IMR-90 (cell line): Measurements from ENCODE around the gene RNF17. TPM values are rescaled to one million over a fixed set of nuclear protein-coding genes. Genes with fewer than 3 reads are reported as not detected.
A peak's percentile ranks its signal among the peaks of the same experiment; 100 is the strongest.

Source experiments
- ATAC-seq: fragments of 200-7000 bp; cut with Tn5 transposase; 2 replicates; pipeline ENCODE4 v1.9.1; 2020; ENCODE audit warnings: low read depth, mild to moderate bottlenecking, moderate library complexity
- BruUV-seq: library from RNA; stranded (reverse); fragments of 400-500 nt; replicated peaks from 2 replicates; lab custom pipeline; 2021; lab: Mats Ljungman, UMichigan
- CTCF ChIA-PET: fragments of 300-600 bp; formaldehyde crosslinking; extraction: SDS; loops from one replicate; lab custom pipeline; 2021; ENCODE audit warnings: antibody characterized with exemption; lab: Yijun Ruan, JAX
- POLR2A ChIA-PET: fragments of 300-600 bp; sonication (Branson Sonifier 250); formaldehyde crosslinking; loops from one replicate; lab custom pipeline; 2022; ENCODE audit warnings: antibody characterized with exemption; ENCODE audit not compliant: unreplicated experiment; lab: Charles Lee
- DNase-seq: peaks from one replicate; pipeline ENCODE4 v3.0.0; 2013
- H2AFZ ChIP-seq: replicated peaks from 2 replicates; pipeline ENCODE3; 2013; ENCODE audit warnings: low read length, mild to moderate bottlenecking; ENCODE audit not compliant: poor library complexity
- H2AK5ac ChIP-seq: 2 replicates; pipeline ENCODE4 v1.6.1; 2013; ENCODE audit warnings: low read depth, low read length, inconsistent platforms
- H2AK9ac ChIP-seq: replicated peaks from 2 replicates; pipeline ENCODE3; 2013; ENCODE audit warnings: mild to moderate bottlenecking, low read depth, low read length, moderate library complexity; ENCODE audit not compliant: poor library complexity
- H2BK120ac ChIP-seq: 2 replicates; pipeline ENCODE4 v1.6.1; 2013; ENCODE audit warnings: low read depth, low read length, inconsistent platforms
- H2BK15ac ChIP-seq: 3 replicates; pipeline ENCODE4 v1.6.1; 2013; ENCODE audit warnings: low read depth, low read length, inconsistent platforms
- H2BK20ac ChIP-seq: 2 replicates; pipeline ENCODE4 v1.6.1; 2013; ENCODE audit warnings: low read depth, mild to moderate bottlenecking, inconsistent platforms, low read length, moderate library complexity
- H2BK5ac ChIP-seq: 2 replicates; pipeline ENCODE4 v1.6.1; 2013; ENCODE audit warnings: mild to moderate bottlenecking, low read depth, low read length, inconsistent platforms; ENCODE audit not compliant: poor library complexity, severe bottlenecking
- H3K14ac ChIP-seq: replicated peaks from 2 replicates; pipeline ENCODE4 v1.6.1; 2013; ENCODE audit warnings: low read depth, low read length, inconsistent platforms
- H3K18ac ChIP-seq: 2 replicates; pipeline ENCODE4 v1.6.1; 2013; ENCODE audit warnings: low read depth, low read length, control low read depth
- H3K23ac ChIP-seq: 2 replicates; pipeline ENCODE4 v1.6.1; 2013; ENCODE audit warnings: low read depth, low read length, inconsistent platforms
- H3K27ac ChIP-seq: 2 replicates; pipeline ENCODE4 v1.5.1; 2013; ENCODE audit warnings: mild to moderate bottlenecking, control low read depth, low read length; ENCODE audit not compliant: insufficient read depth
- H3K27me3 ChIP-seq: 2 replicates; pipeline ENCODE4 v1.6.1; 2013; ENCODE audit warnings: low read length; ENCODE audit not compliant: control insufficient read depth, insufficient read depth
- H3K36me3 ChIP-seq: 2 replicates; pipeline ENCODE4 v1.6.1; 2013; ENCODE audit warnings: low read length, mixed read lengths; ENCODE audit not compliant: control insufficient read depth, insufficient read depth
- H3K4ac ChIP-seq: 2 replicates; pipeline ENCODE4 v1.6.1; 2013; ENCODE audit warnings: low read depth, low read length, inconsistent platforms
- H3K4me1 ChIP-seq: 2 replicates; pipeline ENCODE4 v1.6.1; 2013; ENCODE audit warnings: low read length, mixed read lengths; ENCODE audit not compliant: control insufficient read depth, insufficient read depth
- H3K4me2 ChIP-seq: 2 replicates; pipeline ENCODE4 v1.6.1; 2013; ENCODE audit warnings: low read depth, mild to moderate bottlenecking, control low read depth, low read length, moderate library complexity
- H3K4me3 ChIP-seq: 2 replicates; pipeline ENCODE4 v1.5.1; 2013; ENCODE audit warnings: low read depth, mild to moderate bottlenecking, control low read depth, low read length, moderate library complexity; ENCODE audit not compliant: insufficient read depth
- H3K56ac ChIP-seq: 2 replicates; pipeline ENCODE4 v1.6.1; 2013; ENCODE audit warnings: low read length, inconsistent platforms; ENCODE audit not compliant: insufficient read depth; ENCODE audit errors: extremely low read depth
- H3K79me1 ChIP-seq, 2 experiments: 2 replicates each; pipeline ENCODE4 v1.6.1; 2013; ENCODE audit warnings: low read length in 2 of 2, inconsistent platforms in 1 of 2, low read depth in 1 of 2
- H3K9ac ChIP-seq: 2 replicates; pipeline ENCODE4 v1.6.1; 2013; ENCODE audit warnings: low read depth, low read length, control low read depth
- H3K9me1 ChIP-seq: 2 replicates; pipeline ENCODE4 v1.6.1; 2013; ENCODE audit warnings: low read length, inconsistent platforms; ENCODE audit not compliant: insufficient read depth
- H3K9me3 ChIP-seq: 2 replicates; pipeline ENCODE4 v1.6.1; 2013; ENCODE audit warnings: low read length; ENCODE audit not compliant: control insufficient read depth, insufficient read depth
- H4K20me1 ChIP-seq: 2 replicates; pipeline ENCODE4 v1.6.1; 2013; ENCODE audit warnings: low read length, inconsistent platforms; ENCODE audit not compliant: insufficient read depth
- H4K5ac ChIP-seq: 2 replicates; pipeline ENCODE4 v1.6.1; 2013; ENCODE audit warnings: mild to moderate bottlenecking, low read depth, low read length, control low read depth
- H4K8ac ChIP-seq, 2 experiments: 2 replicates each; pipeline ENCODE4 v1.6.1; 2013; ENCODE audit warnings: low read depth in 2 of 2, low read length in 2 of 2, control low read depth in 1 of 2, inconsistent platforms in 1 of 2
- H4K91ac ChIP-seq: 2 replicates; pipeline ENCODE4 v1.6.1; 2013; ENCODE audit warnings: low read depth, low read length, inconsistent platforms; ENCODE audit not compliant: insufficient read depth
- BHLHE40 ChIP-seq: fragments of 150-350 bp; IDR thresholded peaks from 2 replicates; pipeline ENCODE4 v1.6.1; 2016; ENCODE audit warnings: mild to moderate bottlenecking, low read depth, low read length
- FOS ChIP-seq: fragments of 150-350 bp; IDR thresholded peaks from 2 replicates; pipeline ENCODE4 v1.6.1; 2016; ENCODE audit warnings: low read depth, low read length
- MAFK ChIP-seq: IDR thresholded peaks from 2 replicates; pipeline ENCODE4 v1.6.1; 2012; ENCODE audit warnings: low read depth, low read length, improper control_type of control experiment
- MAZ ChIP-seq: IDR thresholded peaks from 2 replicates; pipeline ENCODE4 v1.6.1; 2012; ENCODE audit warnings: low read depth, mild to moderate bottlenecking, low read length, improper control_type of control experiment, moderate library complexity, borderline replicate concordance
- NFE2L2 ChIP-seq: fragments of 150-350 bp; IDR thresholded peaks from 2 replicates; pipeline ENCODE4 v1.6.1; 2016; ENCODE audit warnings: low read depth, mild to moderate bottlenecking, low read length
- USF2 ChIP-seq: fragments of 150-350 bp; IDR thresholded peaks from 2 replicates; pipeline ENCODE4 v1.6.1; 2017; ENCODE audit warnings: mild to moderate bottlenecking, antibody characterized with exemption, low read length, low read depth
- WGBS, 2 experiments: methylation state at CpG; one replicate each; pipeline versions ENCODE4 v1.1.5 to v1.1.7; 2013; ENCODE audit warnings: missing lambda C conversion rate in 2 of 2; ENCODE audit not compliant: insufficient read length in 1 of 2; ENCODE audit errors: extremely low coverage in 2 of 2; 5-methylcytosine and 5-hydroxymethylcytosine counted together
- dilution Hi-C: fragments of 300-500 bp; cut with HindIII; formaldehyde crosslinking; loops from one replicate; pipeline ENCODE4 v1.14.3; 2018; ENCODE audit warnings: low sequenced_read_pairs; ENCODE audit not compliant: unreplicated experiment
- in situ Hi-C: fragments of 300-500 bp; cut with MboI; formaldehyde crosslinking; loops from 3 replicates; pipeline ENCODE4 v1.14.3; 2019; ENCODE audit warnings: low sequenced_read_pairs, inconsistent platforms, mixed read lengths
- intact Hi-C: fragments of 100-400 bp; cut with micrococcal nuclease; formaldehyde crosslinking; loops from 2 replicates; pipeline ENCODE4 v1.10.0; 2022
- polyA plus RNA-seq, 3 experiments: library from polyadenylated mRNA; depleted of rRNA; stranded (reverse); fragments of >200 nt; gene quantifications; 2 replicates each; pipeline ENCODE4 v1.2.3, GENCODE V29; 2012; ENCODE audit warnings: low replicate concordance in 1 of 3
- total RNA-seq: library from RNA; depleted of rRNA; stranded (reverse); fragments of >200 nt; gene quantifications from 2 replicates; pipeline ENCODE4 v1.2.3, GENCODE V29; 2012

RNF17 gene
- total and polyA plus RNA-seq, 2 of the 4 experiments (the other 2 are of a cell fraction) = 0.03 to 0.18 TPM

DNA sequence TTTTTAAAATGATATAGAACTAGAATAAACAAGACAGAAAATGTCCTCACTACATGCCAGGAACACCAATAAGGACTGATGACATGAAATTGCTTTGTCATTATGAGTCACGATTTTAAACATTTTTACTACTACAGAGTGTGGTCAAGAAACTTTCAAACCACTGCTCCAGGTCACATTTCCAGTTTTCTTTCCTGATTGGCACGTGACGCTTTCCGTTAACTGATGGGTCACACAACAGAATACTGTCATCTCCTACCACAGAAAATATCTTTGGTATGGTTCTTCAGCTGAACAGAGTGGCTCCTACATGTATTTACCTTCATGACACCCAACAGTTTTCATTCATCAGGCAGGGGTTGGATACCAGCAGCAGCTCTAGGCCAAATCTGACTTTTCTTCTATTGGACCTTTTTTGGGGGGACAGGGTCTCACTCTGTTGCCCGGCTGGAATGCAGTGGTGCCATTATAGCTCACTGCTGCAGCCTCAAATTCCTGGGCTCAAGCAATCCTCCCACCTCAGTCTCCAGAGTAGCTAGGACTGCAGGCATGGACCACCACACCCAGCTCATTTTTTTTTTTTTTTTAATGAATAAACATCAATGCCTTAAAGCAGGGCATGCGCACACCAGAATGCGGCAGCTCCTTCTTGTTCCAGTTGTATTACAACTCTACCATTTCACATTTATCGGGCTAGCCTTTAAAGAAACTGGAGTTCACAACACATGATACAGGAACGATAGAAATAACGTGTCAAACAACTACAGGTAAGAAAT is 147.4 kb downstream of the RNF17 start:
- peak overlapping the region; percentile 79 for H4K91ac ChIP-seq
- H3K14ac ChIP-seq = peak overlapping the region; percentile 74
- no peak overlapping the region for H2AK9ac ChIP-seq
- H3K36me3 ChIP-seq = peaks cover 3% of the 10 kb centered on the region; the same call in 1 of the 2 replicates
- peaks cover 5% of the 10 kb centered on the region; the same call in 1 of the 2 replicates for H3K4me1 ChIP-seq
- H3K18ac ChIP-seq = peak overlapping the region; percentile 13; the same call in 1 of the 2 replicates
- H2BK20ac ChIP-seq = peak overlapping the region; percentile 90; the same call in 1 of the 2 replicates
- peak overlapping the region; percentile 75; the same call in 1 of the 2 replicates for H2AK5ac ChIP-seq
- peak overlapping the region; percentile 19 to 81; a peak in 3 of 4 replicates for H4K8ac ChIP-seq
- no peaks in the 10 kb centered on the region for H3K27me3 ChIP-seq
- ChIA-PET CTCF (no interaction called here), POLR2A (no interaction called here)
- peak overlapping the region; percentile 58; the same call in 1 of the 2 replicates for H3K23ac ChIP-seq
- intact Hi-C loops = no loop called here
- DNase-seq (peak; percentile 74), ATAC-seq (peak; percentile 76)
- no peaks in the 10 kb centered on the region for H3K9me3 ChIP-seq
- peaks cover 20 to 38% of the 10 kb centered on the region in 2 experiments for H3K79me1 ChIP-seq
- in situ Hi-C loops = no loop called here
- peak overlapping the region; percentile 15; the same call in 1 of the 2 replicates for H4K5ac ChIP-seq
- H2BK15ac ChIP-seq = peak overlapping the region; percentile 98; the same call in 1 of the 3 replicates
- no peaks in the 10 kb centered on the region; the same call in 1 of the 2 replicates for H4K20me1 ChIP-seq
- H2BK120ac ChIP-seq = peak overlapping the region; percentile 84
- H3K4ac ChIP-seq = peak overlapping the region; percentile 63
- H3K27ac ChIP-seq = peak overlapping the region; percentile 8; the same call in 1 of the 2 replicates
- H2AFZ ChIP-seq = no peak overlapping the region
- no peak overlapping the region for H3K4me2 ChIP-seq
- H3K56ac ChIP-seq = peak overlapping the region; percentile 54; the same call in 1 of the 2 replicates
- 95% methylated on average over 4 of the region's 10 CpGs; no CpG with 5 or more reads in 1 of the 2 experiments for WGBS, 2 experiments
- no peaks in the 10 kb centered on the region for H3K9me1 ChIP-seq
- no peak overlapping the region for H3K4me3 ChIP-seq
- BruUV-seq = no TSS peak
- dilution Hi-C loops = no loop called here
- TF ChIP-seq NFE2L2 (peak; percentile 91), MAFK (0 out of 2 replicates have a peak, but pooled peaks have one; percentile 32), USF2 (peak; percentile 38; the same call in 1 of the 2 replicates), FOS (peak; percentile 16; the same call in 1 of the 2 replicates), MAZ (no peak), BHLHE40 (peak; percentile 43; the same call in 1 of the 2 replicates)
- H2BK5ac ChIP-seq = peak overlapping the region; percentile 78
- H3K9ac ChIP-seq = no peak overlapping the region
